H1 (cell line): ENCODE data around the gene TMEM204. TPM values are rescaled to one million over a fixed set of nuclear protein-coding genes. Genes with fewer than 3 reads are reported as not detected.

ENCODE experiments used
- CTCF ChIA-PET: fragments of 300-600 bp; sonication (Branson Sonifier 250); formaldehyde crosslinking; loops from one replicate; lab custom pipeline; 2021; ENCODE audit not compliant: partially characterized antibody; lab: Charles Lee
- POLR2A ChIA-PET: fragments of 300-600 bp; sonication (Branson Sonifier 250); formaldehyde crosslinking; loops from one replicate; lab custom pipeline; 2021; ENCODE audit warnings: inconsistent platforms; ENCODE audit not compliant: partially characterized antibody; lab: Charles Lee
- DNase-seq, 2 experiments: peaks; one replicate each; pipeline versions ENCODE4 v3.0.0 to v3.0.0-alpha.2; 2010 to 2022; ENCODE audit warnings: low spot score in 2 of 2, low read depth in 1 of 2, mixed read lengths in 1 of 2
- FAIRE-seq: peaks from 2 replicates; lab custom pipeline; 2011; peaks lifted over from hg19 to GRCh38; lab: Jason Lieb, UNC
- H2AFZ ChIP-seq: 2 replicates; pipeline ENCODE4 v1.8.1; 2012; ENCODE audit warnings: low read length, inconsistent platforms
- H2AK5ac ChIP-seq: 2 replicates; pipeline ENCODE4 v1.6.1; 2013; ENCODE audit warnings: low read depth, low read length
- H2BK120ac ChIP-seq: replicated peaks from 2 replicates; pipeline ENCODE3; 2013; ENCODE audit warnings: low read depth, low read length, inconsistent platforms
- H2BK12ac ChIP-seq: 2 replicates; pipeline ENCODE4 v1.6.1; 2013; ENCODE audit warnings: low read depth, low read length
- H2BK15ac ChIP-seq: 2 replicates; pipeline ENCODE4 v1.6.1; 2013; ENCODE audit warnings: low read length
- H2BK20ac ChIP-seq: 2 replicates; pipeline ENCODE4 v1.6.1; 2013; ENCODE audit warnings: low read length
- H2BK5ac ChIP-seq: 2 replicates; pipeline ENCODE4 v1.6.1; 2013; ENCODE audit warnings: low read depth, low read length
- H3K14ac ChIP-seq: 2 replicates; pipeline ENCODE4 v1.6.1; 2013; ENCODE audit warnings: inconsistent platforms; ENCODE audit not compliant: insufficient read length
- H3K18ac ChIP-seq: 2 replicates; pipeline ENCODE4 v1.6.1; 2013; ENCODE audit warnings: low read length; ENCODE audit errors: extremely low read depth
- H3K23ac ChIP-seq: 2 replicates; pipeline ENCODE4 v1.6.1; 2013; ENCODE audit warnings: inconsistent platforms; ENCODE audit not compliant: insufficient read length
- H3K23me2 ChIP-seq: 2 replicates; pipeline ENCODE4 v1.6.1; 2013; ENCODE audit warnings: low read depth, low read length
- H3K27ac ChIP-seq: 2 replicates; pipeline ENCODE4 v1.6.1; 2011; ENCODE audit warnings: low read depth, low read length, inconsistent platforms
- H3K27me3 ChIP-seq, 4 experiments: replicated peaks in 1 of 4; 1 replicate in 1 of 4; 2 replicates in 3 of 4; pipeline versions ENCODE4 v1.6.1 to v1.8.1; 2011 to 2013; ENCODE audit warnings: low read length in 3 of 4, mild to moderate bottlenecking in 3 of 4, inconsistent platforms in 2 of 4, mixed read lengths in 2 of 4, moderate library complexity in 1 of 4; ENCODE audit not compliant: control insufficient read depth in 3 of 4, insufficient read depth in 3 of 4; ENCODE audit errors: extremely low read depth in 1 of 4
- H3K36me3 ChIP-seq, 4 experiments: 2 replicates each; pipeline versions ENCODE4 v1.6.1 to v1.8.1; 2011 to 2013; ENCODE audit warnings: mild to moderate bottlenecking in 4 of 4, low read length in 3 of 4, moderate library complexity in 2 of 4, control low read depth in 1 of 4, inconsistent platforms in 1 of 4; ENCODE audit not compliant: insufficient read depth in 4 of 4, control insufficient read depth in 2 of 4
- H3K4ac ChIP-seq: replicated peaks from 2 replicates; pipeline ENCODE3; 2013; ENCODE audit warnings: low read length, low read depth, mixed read lengths, inconsistent platforms; ENCODE audit not compliant: insufficient read length
- H3K4me1 ChIP-seq, 4 experiments: replicated peaks in 1 of 4; 1 replicate in 1 of 4; 2 replicates in 3 of 4; pipeline versions ENCODE4 v1.6.1 to v1.8.1; 2011 to 2013; ENCODE audit warnings: low read length in 3 of 4, inconsistent platforms in 2 of 4, mixed read lengths in 1 of 4; ENCODE audit not compliant: insufficient read depth in 4 of 4, control insufficient read depth in 3 of 4
- H3K4me2 ChIP-seq, 2 experiments: 2 replicates each; pipeline versions ENCODE4 v1.6.1 to v1.8.1; 2011 to 2013; ENCODE audit warnings: low read depth in 2 of 2, low read length in 2 of 2, control low read depth in 1 of 2, inconsistent platforms in 1 of 2, mild to moderate bottlenecking in 1 of 2; ENCODE audit not compliant: insufficient read depth in 1 of 2
- H3K4me3 ChIP-seq, 4 experiments: fragments of 200-600, 300-600 bp in 1 of 4; sonication (generic), shearing (Covaris generic), sonication (Bioruptor Twin) in 1 of 4; 2 replicates each; pipeline versions ENCODE4 v1.5.1 to v1.8.1; 2011 to 2016; ENCODE audit warnings: low read length in 4 of 4, low read depth in 3 of 4, control low read depth in 2 of 4, inconsistent platforms in 2 of 4, mild to moderate bottlenecking in 2 of 4, mixed read lengths in 1 of 4, moderate library complexity in 1 of 4; ENCODE audit not compliant: insufficient read depth in 2 of 4; ENCODE audit errors: extremely low read depth in 1 of 4
- H3K56ac ChIP-seq: replicated peaks from 2 replicates; pipeline ENCODE3; 2013; ENCODE audit warnings: low read depth, mild to moderate bottlenecking, mixed read lengths, low read length, inconsistent platforms; ENCODE audit not compliant: insufficient read length
- H3K79me1 ChIP-seq: 2 replicates; pipeline ENCODE4 v1.6.1; 2013; ENCODE audit warnings: low read depth, low read length, control low read depth
- H3K79me2 ChIP-seq, 2 experiments: 2 replicates each; pipeline versions ENCODE4 v1.6.1 to v1.8.1; 2012 to 2013; ENCODE audit warnings: low read length in 2 of 2, mild to moderate bottlenecking in 2 of 2, inconsistent platforms in 1 of 2; ENCODE audit not compliant: insufficient read depth in 2 of 2, control insufficient read depth in 1 of 2
- H3K9ac ChIP-seq, 4 experiments: replicated peaks in 1 of 4; 1 replicate in 1 of 4; 2 replicates in 3 of 4; pipeline versions ENCODE4 v1.6.1 to v1.8.1; 2011 to 2013; ENCODE audit warnings: low read depth in 3 of 4, low read length in 3 of 4, control low read depth in 2 of 4, mild to moderate bottlenecking in 2 of 4, moderate library complexity in 2 of 4, inconsistent platforms in 1 of 4; ENCODE audit errors: extremely low read depth in 1 of 4
- H3K9me3 ChIP-seq, 2 experiments: 2 replicates each; pipeline versions ENCODE4 v1.6.1 to v1.8.1; 2012 to 2013; ENCODE audit warnings: mild to moderate bottlenecking in 2 of 2, moderate library complexity in 2 of 2, control low read depth in 1 of 2, inconsistent platforms in 1 of 2, low read depth in 1 of 2, low read length in 1 of 2, mixed read lengths in 1 of 2; ENCODE audit not compliant: insufficient read depth in 2 of 2
- H4K20me1 ChIP-seq, 2 experiments: replicated peaks in 1 of 2; 2 replicates each; pipeline versions ENCODE3 to v1.8.1; 2011 to 2013; ENCODE audit warnings: inconsistent platforms in 2 of 2, low read length in 2 of 2, mild to moderate bottlenecking in 1 of 2; ENCODE audit not compliant: insufficient read depth in 2 of 2, control insufficient read depth in 1 of 2
- H4K5ac ChIP-seq: 2 replicates; pipeline ENCODE4 v1.6.1; 2013; ENCODE audit warnings: low read length, low read depth, mixed read lengths, inconsistent platforms; ENCODE audit not compliant: insufficient read length
- H4K8ac ChIP-seq: 2 replicates; pipeline ENCODE4 v1.8.0; 2013; ENCODE audit warnings: mild to moderate bottlenecking, moderate library complexity, low read length, inconsistent platforms; ENCODE audit not compliant: insufficient read depth; ENCODE audit errors: extremely low read depth
- H4K91ac ChIP-seq: replicated peaks from 2 replicates; pipeline ENCODE3; 2013; ENCODE audit warnings: low read length, mixed read lengths, inconsistent platforms; ENCODE audit not compliant: insufficient read length
- CBX5 ChIP-seq: fragments of 300-800, 300-1000 bp; sonication (generic); IDR thresholded peaks from 2 replicates; pipeline ENCODE4 v1.7.1; 2016; ENCODE audit warnings: antibody characterized with exemption, low read length, low read depth
- EGR1 ChIP-seq: IDR thresholded peaks from 2 replicates; pipeline ENCODE4 v1.6.1; 2011; ENCODE audit warnings: low read depth, low read length, borderline replicate concordance
- FOSL1 ChIP-seq: IDR thresholded peaks from 2 replicates; pipeline ENCODE4 v1.6.1; 2011; ENCODE audit warnings: mild to moderate bottlenecking, low read depth, low read length, moderate library complexity; ENCODE audit not compliant: insufficient read depth
- GABPA ChIP-seq: IDR thresholded peaks from 2 replicates; pipeline ENCODE4 v1.6.1; 2011; ENCODE audit warnings: mild to moderate bottlenecking, low read length, moderate library complexity, borderline replicate concordance; ENCODE audit not compliant: insufficient read depth
- JUND ChIP-seq: IDR thresholded peaks from 2 replicates; pipeline ENCODE4 v1.6.1; 2011; ENCODE audit warnings: mild to moderate bottlenecking, improper control_type of control experiment, low read length
- KDM5A ChIP-seq: fragments of 200-600 bp; IDR thresholded peaks from 2 replicates; pipeline ENCODE4 v1.7.1; 2012; ENCODE audit warnings: mild to moderate bottlenecking, low read length, inconsistent platforms, mixed read lengths
- POU5F1 ChIP-seq: IDR thresholded peaks from 2 replicates; pipeline ENCODE4 v1.6.1; 2011; ENCODE audit warnings: low read depth, mild to moderate bottlenecking, low read length, moderate library complexity
- RAD21 ChIP-seq, 2 experiments: IDR thresholded peaks in 1 of 2; conservative IDR thresholded peaks in 1 of 2; 2 replicates each; pipeline ENCODE4 v1.6.1; 2011; ENCODE audit warnings: low read depth in 2 of 2, low read length in 2 of 2, improper control_type of control experiment in 1 of 2, inconsistent platforms in 1 of 2, mild to moderate bottlenecking in 1 of 2, moderate library complexity in 1 of 2
- RBBP5 ChIP-seq: IDR thresholded peaks from 2 replicates; pipeline ENCODE4 v1.7.1; 2012; ENCODE audit warnings: low read depth, mild to moderate bottlenecking, inconsistent platforms, low read length, moderate library complexity, borderline replicate concordance
- RFX5 ChIP-seq: IDR thresholded peaks from 2 replicates; pipeline ENCODE4 v1.6.1; 2011; ENCODE audit warnings: low read depth, low read length, improper control_type of control experiment, borderline replicate concordance
- SIN3A ChIP-seq, 2 experiments: IDR thresholded peaks in 1 of 2; conservative IDR thresholded peaks in 1 of 2; 2 replicates each; pipeline ENCODE4 v1.6.1; 2011 to 2012; ENCODE audit warnings: low read length in 2 of 2, improper control_type of control experiment in 1 of 2, low read depth in 1 of 2, mild to moderate bottlenecking in 1 of 2
- TAF1 ChIP-seq: IDR thresholded peaks from 2 replicates; pipeline ENCODE4 v1.6.1; 2011; ENCODE audit warnings: mild to moderate bottlenecking, low read depth, low read length
- WGBS, 2 experiments: shearing (Covaris generic) in 1 of 2; methylation state at CpG; one replicate each; pipeline versions ENCODE4 v1.1.6 to v1.1.7; 2013 to 2015; ENCODE audit warnings: low lambda C conversion rate in 2 of 2, mixed read lengths in 2 of 2, inconsistent platforms in 1 of 2, low coverage in 1 of 2, missing lambda C conversion rate in 1 of 2; ENCODE audit not compliant: insufficient replicate concordance in 2 of 2, insufficient coverage in 1 of 2, insufficient read length in 1 of 2; ENCODE audit errors: extremely low coverage in 1 of 2, missing lambda C conversion rate in 1 of 2; 5-methylcytosine and 5-hydroxymethylcytosine counted together
- polyA plus RNA-seq, 7 experiments: library from polyadenylated mRNA; depleted of rRNA in 3 of 7; stranded (reverse) in 5 of 7; unstranded in 2 of 7; fragments of >200 nt in 5 of 7; fragments of 200-250 nt in 2 of 7; gene quantifications; 1 replicate in 5 of 7; 2 replicates in 1 of 7; 4 replicates in 1 of 7; pipeline versions ENCODE4 v1.2.1 to v1.2.3, GENCODE V29; 2011 to 2013; ENCODE audit warnings: missing spikeins in 2 of 7, mixed read lengths in 2 of 7
- total RNA-seq: library from RNA; stranded (reverse); fragmentation: NEBNext Ultra II Directional; extraction: Animal tissue kit (Norgen Biotek cat#: 25700); gene quantifications from 2 replicates; pipeline ENCODE4 v1.2.1, GENCODE V29; 2021

TMEM204 gene
- total and polyA plus RNA-seq, 2 of the 8 experiments (the other 6 are each of a cell fraction or from before 2014, with no cell fraction given), result not detected

DNA sequence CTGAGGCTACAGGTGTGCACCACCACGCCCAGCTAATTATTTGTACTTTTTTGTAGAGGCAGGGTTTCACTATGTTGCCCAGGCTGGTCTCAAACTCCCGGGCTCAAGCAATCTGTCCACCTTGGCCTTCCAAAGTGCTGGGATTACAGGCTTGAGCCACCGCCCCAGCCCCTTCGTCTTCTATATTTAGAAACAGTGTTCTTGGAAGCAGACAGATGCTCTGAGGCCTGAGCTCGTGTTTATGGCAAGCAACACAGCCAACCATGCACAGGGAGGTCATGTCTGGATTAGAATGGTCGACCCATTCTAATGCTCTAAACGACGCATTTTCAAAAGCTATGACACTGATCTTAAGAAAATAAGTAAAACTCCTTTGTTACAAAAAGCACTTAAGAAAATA lies 16.6 kb downstream of the TMEM204 start:
- 89% methylated on average over 8 of the region's 8 CpGs; no CpG with 5 or more reads in 1 of the 2 experiments for WGBS, 2 experiments
- Histone ChIP-seq H3K9ac (no peak overlapping the region), H3K18ac (no peak overlapping the region), H3K9me3 (no peaks in the 10 kb centered on the region), H3K4me1 (no peaks in the 10 kb centered on the region), H3K27ac (no peak overlapping the region), H3K14ac (no peak overlapping the region), H4K20me1 (peaks cover 3% of the 10 kb centered on the region in 2 experiments), H3K23ac (no peak overlapping the region), H2BK5ac (no peak overlapping the region), H4K5ac (no peak overlapping the region), H2BK12ac (no peak overlapping the region), H2BK15ac (no peak overlapping the region), H3K79me1 (no peaks in the 10 kb centered on the region; the same call in 1 of the 2 replicates), H4K91ac (no peak overlapping the region), H2BK20ac (no peak overlapping the region), H2BK120ac (no peak overlapping the region), H2AK5ac (no peak overlapping the region), H3K36me3 (peaks cover 0 to 6% (median 0%) of the 10 kb centered on the region in 4 experiments; a peak in 1 of 8 replicates), H3K23me2 (no peaks in the 10 kb centered on the region), H4K8ac (no peak overlapping the region), H2AFZ (no peak overlapping the region), H3K79me2 (no peaks in the 10 kb centered on the region), H3K4me3 (no peak overlapping the region), H3K56ac (no peak overlapping the region), H3K4ac (no peak overlapping the region), H3K4me2 (no peak overlapping the region), H3K27me3 (no peaks in the 10 kb centered on the region)
- POLR2A ChIA-PET, result no interaction called here
- DNase-seq (no peak), FAIRE-seq (no peak)
- TF ChIP-seq RFX5 (no peak), EGR1 (no peak), TAF1 (no peak), GABPA (no peak), RBBP5 (no peak), FOSL1 (no peak), POU5F1 (no peak), KDM5A (no peak), SIN3A (conservative IDR thresholded peaks at IDR 0.05 in 1 of 2, IDR thresholded peaks at IDR 0.05 in 1 of 2; ENCODE audit: low read depth in 1 of 2, low read length in 2 of 2) (no peak), RAD21 (IDR thresholded peaks at IDR 0.05 in 1 of 2, conservative IDR thresholded peaks at IDR 0.05 in 1 of 2; ENCODE audit: low read depth in 2 of 2, low read length in 2 of 2) (no peak), JUND (no peak), CBX5 (no peak)
- CTCF ChIA-PET, result interaction anchor here (0.7 to 2.5 kb wide), 2 partner anchors 11 kb away, joined by 3 to 12 read pairs; no protein-coding TSS in a partner anchor
